ENCODE measurements around the gene TRPM3.

The TRPM3 gene

GRCh38 chr9:70539526-70539925, 581.9 kb downstream of the TRPM3 start:
- DNase-seq = no peak

GRCh38 chr9:70539001-70539400, 582.4 kb downstream of the TRPM3 start:
- no peak for DNase-seq

- DNase-seq = no peak
These were observed 584.3 kb downstream of the TRPM3 start for GRCh38 chr9:70537084-70537483.

GRCh38 chr9:70535546-70536323, 585.7 kb downstream of the TRPM3 start:
- no peak for DNase-seq

- DNase-seq = no peak
These were observed 587.0 kb downstream of the TRPM3 start for GRCh38 chr9:70534471-70534870.

GRCh38 chr9:70534061-70534460, 587.4 kb downstream of the TRPM3 start:
- DNase-seq = no peak

- DNase-seq = no peak
These were observed 587.9 kb downstream of the TRPM3 start for GRCh38 chr9:70533492-70533891.

GRCh38 chr9:70532716-70533115, 588.7 kb downstream of the TRPM3 start:
- DNase-seq = no peak

GRCh38 chr9:70531311-70531710, 590.1 kb downstream of the TRPM3 start:
- no peak for DNase-seq

- no peak for DNase-seq
These were observed 590.7 kb downstream of the TRPM3 start for GRCh38 chr9:70530716-70531115.

GRCh38 chr9:70529833-70530232, 591.6 kb downstream of the TRPM3 start:
- DNase-seq = no peak

GRCh38 chr9:70529377-70529776, 592.0 kb downstream of the TRPM3 start:
- DNase-seq = no peak

- DNase-seq = no peak
These were observed 594.5 kb downstream of the TRPM3 start for GRCh38 chr9:70526902-70527301.

- DNase-seq = no peak
These were observed 595.9 kb downstream of the TRPM3 start for GRCh38 chr9:70525519-70525918.

- DNase-seq = no peak
These were observed 601.3 kb downstream of the TRPM3 start for GRCh38 chr9:70519912-70520724.

GRCh38 chr9:70517926-70518610, 603.4 kb downstream of the TRPM3 start:
- no peak for DNase-seq

GRCh38 chr9:70514273-70514672, 607.1 kb downstream of the TRPM3 start:
- peak; percentile 18 for DNase-seq

- no peak for DNase-seq
These were observed 609.6 kb downstream of the TRPM3 start for GRCh38 chr9:70511858-70512257.

- DNase-seq = no peak
These were observed 611.2 kb downstream of the TRPM3 start for GRCh38 chr9:70510157-70510770.

- no peak for DNase-seq
These were observed 615.3 kb downstream of the TRPM3 start for GRCh38 chr9:70506159-70506558.

- DNase-seq = no peak
These were observed 616.6 kb downstream of the TRPM3 start for GRCh38 chr9:70504834-70505233.

- no peak for DNase-seq
These were observed 618.7 kb downstream of the TRPM3 start for GRCh38 chr9:70502690-70503089.

GRCh38 chr9:70500793-70501192, 620.6 kb downstream of the TRPM3 start:
- DNase-seq = no peak

Measured in DMS153 (cell line).